Activated naive CD8-positive, alpha-beta T cell treated with anti-CD3 and anti-CD28 coated beads, Interleukin-2, amount 10 ng/mL, durations not matched to agents 7 days and 5 days (primary cell): Measurements from ENCODE around the gene PAQR5. TPM values are rescaled to one million over a fixed set of nuclear protein-coding genes. Genes with fewer than 3 reads are reported as not detected.

ENCODE experiments used
- ATAC-seq: fragments of 150-1000 bp; cut with Tn5 transposase; one replicate; pipeline ENCODE4 v1.10.0; 2021; ENCODE audit warnings: low read depth, moderate library complexity
- POLR2A ChIA-PET: fragments of 350-600 bp; sonication (Branson Sonifier 250); formaldehyde crosslinking; loops from one replicate; lab custom pipeline; 2021; ENCODE audit warnings: antibody characterized with exemption; lab: Charles Lee
- DNase-seq: peaks from one replicate; pipeline ENCODE4 v3.0.0; 2021
- H3K27ac Mint-ChIP-seq: one replicate; pipeline ENCODE4 v1.8.0; 2022; ENCODE audit warnings: mild to moderate bottlenecking, mixed read lengths
- H3K27me3 Mint-ChIP-seq: one replicate; pipeline ENCODE4 v1.8.0; 2022; ENCODE audit warnings: mild to moderate bottlenecking, moderate library complexity, mixed read lengths
- H3K36me3 Mint-ChIP-seq: one replicate; pipeline ENCODE4 v1.8.0; 2021; ENCODE audit warnings: mild to moderate bottlenecking, mixed read lengths
- H3K4me1 Mint-ChIP-seq: one replicate; pipeline ENCODE4 v1.8.0; 2021; ENCODE audit warnings: mixed read lengths
- H3K4me3 Mint-ChIP-seq: one replicate; pipeline ENCODE4 v1.8.0; 2022; ENCODE audit warnings: mild to moderate bottlenecking, moderate library complexity, mixed read lengths
- H3K9me3 Mint-ChIP-seq: one replicate; pipeline ENCODE4 v1.8.0; 2021; ENCODE audit warnings: mixed read lengths
- total RNA-seq, 2 experiments: library from RNA; stranded (reverse); gene quantifications; one replicate each; pipeline ENCODE4 v1.2.3, GENCODE V29; 2021

The PAQR5 gene
- total RNA-seq, 2 experiments from 2014 or later = not detected

DNA sequence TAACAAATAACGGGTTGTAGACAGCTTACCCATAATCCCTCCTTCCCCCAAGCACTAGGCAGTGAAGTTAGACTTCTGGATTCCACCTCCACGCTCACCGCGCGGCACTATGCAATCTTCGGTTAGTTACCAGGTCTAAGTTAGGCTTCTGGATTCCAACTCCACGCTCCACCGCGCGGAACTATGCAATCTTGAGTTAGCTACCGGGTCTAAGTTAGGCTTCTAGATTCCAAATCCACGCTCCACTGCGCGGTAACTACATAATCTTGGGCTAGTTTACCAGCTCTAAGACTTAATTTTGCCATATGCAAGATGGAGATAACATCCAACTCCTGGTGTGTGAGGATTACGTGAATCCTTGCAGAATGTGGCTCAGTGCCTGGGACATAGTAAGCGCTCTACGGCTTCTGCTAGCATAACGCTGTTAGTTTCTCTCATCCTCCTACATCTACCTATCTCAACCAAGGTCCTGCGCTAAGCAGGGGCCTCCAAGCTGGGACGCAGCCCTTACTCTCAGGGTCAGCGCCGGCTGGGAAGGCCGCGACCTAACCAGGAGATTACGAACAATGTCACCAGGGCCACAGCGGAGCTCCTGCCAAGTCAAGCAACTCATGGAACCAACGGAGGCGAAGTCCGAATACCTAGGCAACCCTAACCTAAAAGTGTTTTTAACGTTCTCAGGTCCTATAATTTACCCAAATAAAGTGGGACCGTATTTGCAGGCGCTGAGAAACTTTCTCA, 153.4 kb downstream of the PAQR5 start:
- ATAC-seq = peak; percentile 23
- peak overlapping the region; percentile 100 for H3K27ac Mint-ChIP-seq
- DNase-seq = no peak
- H3K27me3 Mint-ChIP-seq = no peaks in the 10 kb centered on the region
- peaks cover 31% of the 10 kb centered on the region for H3K4me1 Mint-ChIP-seq
- peaks cover 41% of the 10 kb centered on the region for H3K36me3 Mint-ChIP-seq
- H3K9me3 Mint-ChIP-seq = no peaks in the 10 kb centered on the region
- H3K4me3 Mint-ChIP-seq = peak overlapping the region; percentile 100
- POLR2A ChIA-PET = interaction anchor here (0.7 to 4.4 kb wide), 19 partner anchors 9 to 1221 kb away, joined by 3 to 134 read pairs (median 5); partner anchors contain the start of genes GLCE, KIF23 and TLE3

DNA sequence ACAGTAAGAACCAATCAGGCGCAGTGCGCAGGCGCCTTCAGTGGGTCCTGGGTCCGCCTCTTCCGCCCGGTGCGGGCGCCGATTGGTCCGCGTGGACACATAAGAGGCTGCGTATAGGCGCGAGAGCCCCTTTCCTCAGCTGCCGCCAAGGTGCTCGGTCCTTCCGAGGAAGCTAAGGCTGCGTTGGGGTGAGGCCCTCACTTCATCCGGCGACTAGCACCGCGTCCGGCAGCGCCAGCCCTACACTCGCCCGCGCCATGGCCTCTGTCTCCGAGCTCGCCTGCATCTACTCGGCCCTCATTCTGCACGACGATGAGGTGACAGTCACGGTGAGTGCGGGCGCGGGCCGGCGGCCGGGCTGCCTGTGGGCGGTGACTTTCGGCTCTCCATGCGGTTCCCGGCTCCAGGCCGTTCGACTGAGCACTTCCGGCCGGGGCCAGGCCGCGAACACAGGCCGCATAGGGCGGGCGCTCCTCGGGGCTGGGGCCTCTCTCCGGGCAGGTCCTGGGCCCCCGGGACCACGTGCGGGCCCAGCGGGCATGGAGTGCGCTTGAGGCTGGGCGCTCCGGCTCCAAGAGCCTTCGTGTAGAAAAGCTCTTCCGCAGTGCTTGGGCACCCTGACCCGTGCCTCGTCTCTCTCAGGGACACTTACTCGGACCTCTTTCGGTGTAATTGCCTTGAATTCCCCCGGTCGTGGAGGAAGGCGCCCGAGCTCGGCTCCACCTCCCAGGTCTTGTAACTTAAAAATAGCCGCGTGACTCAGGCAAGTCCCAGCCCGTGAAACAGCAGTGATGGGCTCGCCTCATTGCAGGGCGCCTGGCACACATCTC, 154.2 kb downstream of the PAQR5 start, which contains the start of gene RPLP1:
Gene RPLP1, plus strand, starts transcription at position 127 of the 830 bp plus-strand sequence. Its CDS starts 131 bp downstream, at position 258.
- POLR2A ChIA-PET = interaction anchor here (0.5 to 4.4 kb wide), 25 partner anchors 10 to 1906 kb away, joined by 3 to 134 read pairs (median 5); partner anchors contain the start of genes GLCE, KIF23 and TLE3
- ATAC-seq (peak; percentile 89), DNase-seq (peak; percentile 97)
- Mint-ChIP-seq H3K9me3 (no peaks in the 10 kb centered on the region), H3K27me3 (no peaks in the 10 kb centered on the region), H3K4me3 (peak within 1 kb of the TSS; percentile 100), H3K4me1 (peaks cover 31% of the 10 kb centered on the region), H3K27ac (peak within 1 kb of the TSS; percentile 100), H3K36me3 (peaks cover 37% of the 10 kb centered on the region)

DNA sequence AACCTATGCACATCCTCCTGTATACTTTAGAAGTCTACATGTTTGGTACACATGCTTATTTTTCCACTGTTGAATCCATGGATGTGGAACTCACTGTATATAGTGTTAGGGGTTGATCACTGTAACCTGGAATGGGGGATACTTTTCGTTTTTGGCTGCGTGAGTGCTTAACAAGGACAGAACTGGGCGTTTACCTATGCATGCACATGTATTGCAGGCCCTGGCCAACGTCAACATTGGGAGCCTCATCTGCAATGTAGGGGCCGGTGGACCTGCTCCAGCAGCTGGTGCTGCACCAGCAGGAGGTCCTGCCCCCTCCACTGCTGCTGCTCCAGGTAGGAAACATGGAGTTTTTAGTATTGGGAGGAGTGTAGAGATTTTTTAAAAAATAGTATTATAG, 156.2 kb downstream of the PAQR5 start:
- Mint-ChIP-seq H3K4me3 (peak overlapping the region; percentile 100), H3K9me3 (no peaks in the 10 kb centered on the region), H3K27me3 (no peaks in the 10 kb centered on the region), H3K27ac (no peak overlapping the region), H3K4me1 (peaks cover 31% of the 10 kb centered on the region), H3K36me3 (peaks cover 33% of the 10 kb centered on the region)
- no peak for DNase-seq
- ATAC-seq = no peak
- POLR2A ChIA-PET = interaction anchor here (4.4 kb wide), 2 partner anchors 8 to 13 kb away, joined by 61 to 134 read pairs; no protein-coding TSS in a partner anchor

DNA sequence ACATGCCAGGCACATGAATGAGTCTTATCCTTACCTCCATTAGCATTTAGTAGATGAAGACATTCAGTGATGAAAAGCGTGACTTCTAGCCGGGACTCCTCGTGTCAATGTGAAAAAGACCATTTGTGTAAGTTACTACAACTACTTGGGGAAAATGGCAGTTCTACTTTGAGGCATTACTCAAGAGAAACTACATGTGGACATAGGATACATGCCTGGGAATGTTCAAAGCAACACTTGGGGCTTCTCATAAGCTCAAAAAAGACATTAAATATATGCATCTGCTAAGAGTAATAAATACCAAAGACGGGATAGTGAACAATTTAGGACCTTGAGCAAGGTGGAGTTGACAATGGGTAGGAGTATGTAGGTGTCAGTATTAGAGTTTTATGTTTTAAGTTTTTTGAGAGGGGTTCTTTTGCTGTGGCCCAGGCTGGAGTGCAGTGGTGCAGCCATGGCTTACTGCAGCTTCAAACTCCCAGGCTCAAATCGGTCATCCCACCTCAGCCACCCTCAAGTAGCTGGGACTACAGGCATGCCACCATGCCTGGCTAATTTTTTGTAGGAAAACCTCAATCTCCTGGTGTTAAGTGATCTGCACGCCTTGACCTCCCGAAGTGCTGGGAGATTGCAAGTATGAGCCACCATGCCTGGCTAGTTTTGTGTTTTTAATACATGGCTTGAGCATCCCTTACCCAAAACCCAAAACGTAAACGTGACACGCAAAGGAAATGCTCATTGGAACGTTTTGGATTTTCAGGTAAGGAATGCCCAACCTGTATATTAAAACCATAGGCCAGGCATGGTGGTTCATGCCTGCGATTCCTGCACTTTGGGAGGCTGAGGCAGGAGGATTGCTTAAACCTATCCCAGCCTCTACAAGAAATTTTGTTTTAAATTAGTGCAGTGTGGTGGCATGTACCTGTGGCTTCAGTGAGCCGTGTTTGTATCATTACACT, 157.8 kb downstream of the PAQR5 start:
- peaks cover 31% of the 10 kb centered on the region for H3K4me1 Mint-ChIP-seq

More for the DNA sequence above, 157.8 kb downstream of the PAQR5 start:
- H3K9me3 Mint-ChIP-seq = no peaks in the 10 kb centered on the region
- peaks cover 33% of the 10 kb centered on the region for H3K36me3 Mint-ChIP-seq
- DNase-seq (no peak), ATAC-seq (no peak)
- POLR2A ChIA-PET = no interaction called here
- no peaks in the 10 kb centered on the region for H3K27me3 Mint-ChIP-seq
- H3K27ac Mint-ChIP-seq = peak overlapping the region; percentile 2
- H3K4me3 Mint-ChIP-seq = no peak overlapping the region

Other genes starting within 250 kb of the PAQR5 start
- 1 to 10 TPM; 4.1 to 4.7 TPM for gene GLCE, start 138.3 kb upstream of the PAQR5 start, total RNA-seq
- gene KIF23, start 115.4 kb downstream of the PAQR5 start, total RNA-seq = 10 to 100 TPM; 50.7 to 57.7 TPM
- 1,000 to 10,000 TPM; 1,785 to 1,910 TPM for gene RPLP1, start 153.9 kb downstream of the PAQR5 start, total RNA-seq